ENCODE data around the gene TBX15. TPM values are rescaled to one million over a fixed set of nuclear protein-coding genes. Genes with fewer than 3 reads are reported as not detected.

Gene TBX15
- total RNA-seq, 4 donors from 2014 or later = 3.3 to 10.8 (median 3.5) TPM

GRCh38 chr1:118984722-118985639 lies 3.2 kb downstream of the TBX15 start:
- whole genome bisulfite sequencing = 18% methylated on average over 48 of the region's 48 CpGs
- DNase-seq (ENCODE audit: low spot score in 2 of 2) = no peak
- H3K27ac ChIP-seq = peak overlapping the region; percentile 84
- H3K36me3 ChIP-seq = no peaks in the 10 kb centered on the region
- H3K4me1 ChIP-seq = peaks cover 52% of the 10 kb centered on the region
- TF ChIP-seq POLR2AphosphoS5 (IDR thresholded peaks at IDR 0.05) (no peak), POLR2A (IDR thresholded peaks at IDR 0.05) (no peak), CTCF (IDR thresholded peaks at IDR 0.05) (no peak), EP300 (IDR thresholded peaks at IDR 0.05) (no peak)
- no peaks in the 10 kb centered on the region for H3K9me3 ChIP-seq
- H3K27me3 ChIP-seq = peaks cover 88% of the 10 kb centered on the region
- H3K4me3 ChIP-seq = peak overlapping the region; percentile 56

DNA sequence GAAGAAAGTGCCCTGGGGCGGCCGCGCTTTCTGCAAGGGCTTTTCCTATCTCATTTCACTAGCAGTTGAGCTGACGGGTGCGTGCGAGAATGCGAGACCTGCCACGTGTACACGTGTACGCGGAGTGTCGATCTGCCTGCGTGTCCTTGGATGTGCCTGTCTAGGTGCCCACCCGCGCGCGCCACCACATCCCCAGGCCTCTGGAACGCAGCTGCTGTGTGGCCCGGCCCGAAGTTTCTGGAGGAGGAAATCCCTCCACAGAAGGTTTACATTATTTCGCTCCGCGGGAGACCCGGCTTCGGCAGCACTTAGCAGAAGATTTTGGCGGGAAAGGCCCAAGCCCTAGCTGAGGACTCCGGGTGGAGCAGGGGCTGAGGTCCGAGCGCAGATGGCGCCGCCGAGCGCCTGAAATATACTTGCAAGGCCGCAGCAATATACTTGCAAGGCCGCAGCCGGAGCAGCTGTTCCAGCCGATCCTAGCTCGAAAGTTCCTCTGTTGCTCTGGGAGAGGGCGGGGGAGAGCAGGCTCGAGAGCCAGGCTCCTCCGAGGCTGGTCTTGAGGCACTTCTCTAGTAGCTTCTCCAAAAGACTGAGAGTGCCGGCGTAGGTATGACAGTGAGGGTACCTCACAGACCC lies 3.9 kb downstream of the TBX15 start:
- no peaks in the 10 kb centered on the region for H3K36me3 ChIP-seq
- H3K4me1 ChIP-seq = peaks cover 59% of the 10 kb centered on the region
- H3K27me3 ChIP-seq = peaks cover 88% of the 10 kb centered on the region
- peak overlapping the region; percentile 84 for H3K27ac ChIP-seq
- peak overlapping the region; percentile 56 for H3K4me3 ChIP-seq
- no peak for TF ChIP-seq POLR2A (IDR thresholded peaks at IDR 0.05)
- no peak for TF ChIP-seq POLR2AphosphoS5 (IDR thresholded peaks at IDR 0.05)
- TF ChIP-seq EP300 (IDR thresholded peaks at IDR 0.05) = no peak
- TF ChIP-seq CTCF (IDR thresholded peaks at IDR 0.05) = no peak
- H3K9me3 ChIP-seq = no peaks in the 10 kb centered on the region
- peak in 1 of 2 donors; percentile 79 for DNase-seq (ENCODE audit: low spot score in 2 of 2)
- WGBS = 24% methylated on average over 27 of the region's 43 CpGs

- no peaks in the 10 kb centered on the region for H3K36me3 ChIP-seq
- peak overlapping the region; percentile 56 for H3K4me3 ChIP-seq
- no peak for DNase-seq (ENCODE audit: low spot score in 2 of 2)
- peaks cover 88% of the 10 kb centered on the region for H3K27me3 ChIP-seq
- no peaks in the 10 kb centered on the region for H3K9me3 ChIP-seq
- 51% methylated on average over 22 of the region's 22 CpGs for WGBS
- peak overlapping the region; percentile 16 for H3K27ac ChIP-seq
- peaks cover 60% of the 10 kb centered on the region for H3K4me1 ChIP-seq
- no peak for TF ChIP-seq CTCF (IDR thresholded peaks at IDR 0.05)
- TF ChIP-seq EP300 (IDR thresholded peaks at IDR 0.05) = no peak
- TF ChIP-seq POLR2A (IDR thresholded peaks at IDR 0.05) = no peak
- no peak for TF ChIP-seq POLR2AphosphoS5 (IDR thresholded peaks at IDR 0.05)
Observed at GRCh38 chr1:118983558-118984041, 4.5 kb downstream of the TBX15 start.

GRCh38 chr1:118982821-118983557 lies 5.2 kb downstream of the TBX15 start:
- Histone ChIP-seq H3K9me3 (no peaks in the 10 kb centered on the region), H3K4me3 (peak overlapping the region; percentile 14), H3K27me3 (peaks cover 88% of the 10 kb centered on the region), H3K36me3 (no peaks in the 10 kb centered on the region), H3K4me1 (peaks cover 55% of the 10 kb centered on the region), H3K27ac (peak overlapping the region; percentile 16)
- 49% methylated on average over 26 of the region's 26 CpGs for WGBS
- TF ChIP-seq EP300 (IDR thresholded peaks at IDR 0.05) (no peak), POLR2A (IDR thresholded peaks at IDR 0.05) (no peak), POLR2AphosphoS5 (IDR thresholded peaks at IDR 0.05) (no peak), CTCF (IDR thresholded peaks at IDR 0.05) (no peak)
- no peak for DNase-seq (ENCODE audit: low spot score in 2 of 2)

Data from suprapubic skin (tissue), 4 donors.